Stimulated activated CD8-positive, alpha-beta memory T cell treated with anti-CD3 and anti-CD28 coated beads, Interleukin-15, amount 100 ng/mL, for 4 hours (primary cell): ENCODE results near the gene PDE3A.

ENCODE experiments used
- DNase-seq, 2 donors: peaks; one replicate each; pipeline ENCODE4 v3.0.0-alpha.2; 2020; ENCODE audit warnings: low read depth in 2 of 2

PDE3A gene

DNA sequence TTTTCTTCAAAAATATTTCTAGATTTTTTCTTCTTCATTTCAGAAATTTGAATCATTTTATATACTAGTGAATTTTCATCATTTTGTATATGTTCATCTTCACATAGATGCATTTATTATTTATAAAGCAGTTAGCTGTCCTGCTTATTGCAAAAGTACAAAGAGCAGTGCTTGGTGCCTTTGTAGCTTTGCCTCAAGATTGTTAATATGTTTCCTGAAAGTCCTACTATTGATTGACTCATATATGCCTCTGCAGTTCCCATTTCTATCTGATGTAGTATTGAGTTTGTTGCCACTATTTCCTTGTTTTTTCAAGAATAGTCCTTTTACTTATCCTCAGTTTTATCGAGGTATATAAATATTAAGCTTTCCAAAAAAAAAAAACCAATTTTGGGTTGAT lies 89.7 kb downstream of the PDE3A start:
- DNase-seq: no peak

DNA sequence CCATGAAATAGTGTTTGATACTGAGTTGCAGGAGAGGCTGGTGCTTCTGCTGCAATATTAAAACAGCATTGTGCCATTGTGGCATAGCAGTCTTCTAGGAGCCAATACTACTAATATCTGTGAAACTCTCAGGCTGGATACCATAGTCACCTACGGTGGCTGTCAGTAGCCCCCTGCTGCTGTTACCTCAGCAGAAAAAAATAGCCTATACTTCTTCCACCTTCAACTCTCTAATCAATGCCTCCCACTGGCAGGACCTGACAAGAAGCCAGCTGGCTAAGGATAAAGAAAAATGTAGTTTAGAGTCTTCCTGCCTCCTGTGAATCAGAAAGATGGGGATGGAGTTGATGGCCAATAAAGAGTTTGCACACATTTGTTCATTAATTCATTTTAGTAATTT lies 91.6 kb downstream of the PDE3A start:
- no peak for DNase-seq

DNA sequence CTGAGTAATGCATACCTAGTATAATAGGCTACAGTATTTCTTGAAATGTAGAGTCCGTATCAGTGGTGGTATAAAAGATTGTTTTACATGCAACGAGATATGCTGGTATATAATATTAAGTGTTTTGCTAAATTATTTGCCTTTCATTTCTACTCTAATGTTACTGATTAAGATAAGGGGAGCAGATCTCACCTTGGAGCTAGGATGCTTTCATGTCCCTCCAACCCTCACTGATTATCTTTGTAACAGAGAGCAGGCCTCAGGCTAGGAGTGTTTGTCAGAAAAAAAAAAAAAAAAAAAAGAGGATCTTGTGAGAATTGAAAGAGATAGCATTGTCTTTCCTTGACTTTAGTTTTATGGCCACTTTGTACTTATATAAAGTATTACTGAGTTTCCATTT lies 92.6 kb downstream of the PDE3A start:
- no peak for DNase-seq

DNA sequence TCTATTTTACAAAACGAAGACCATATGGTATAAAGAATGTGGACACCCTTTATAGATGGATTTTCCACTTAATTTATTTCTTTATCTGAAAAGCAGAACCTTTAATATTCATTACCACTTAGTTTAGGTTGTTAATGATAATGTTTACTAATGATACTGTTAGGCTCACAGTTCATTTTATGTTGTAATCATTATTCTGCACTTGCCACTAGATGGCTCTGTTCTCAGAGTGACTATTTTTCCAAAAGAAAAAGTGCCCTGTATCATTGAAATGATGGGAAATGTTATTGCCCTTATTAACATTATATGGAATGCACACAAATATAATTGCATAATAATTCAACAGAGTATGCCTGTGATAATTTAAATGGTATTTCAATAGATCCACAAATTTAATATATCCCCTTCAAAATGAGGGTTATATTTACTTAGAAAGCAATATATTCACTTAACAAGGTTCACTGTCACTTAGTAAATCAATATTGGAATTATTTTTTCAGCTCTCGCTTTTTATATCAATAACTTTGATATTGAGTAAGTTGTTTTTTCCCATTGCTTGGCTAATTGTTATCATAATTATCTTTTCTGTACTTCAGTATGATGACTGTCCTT lies 95.7 kb downstream of the PDE3A start:
- DNase-seq: no peak

DNA sequence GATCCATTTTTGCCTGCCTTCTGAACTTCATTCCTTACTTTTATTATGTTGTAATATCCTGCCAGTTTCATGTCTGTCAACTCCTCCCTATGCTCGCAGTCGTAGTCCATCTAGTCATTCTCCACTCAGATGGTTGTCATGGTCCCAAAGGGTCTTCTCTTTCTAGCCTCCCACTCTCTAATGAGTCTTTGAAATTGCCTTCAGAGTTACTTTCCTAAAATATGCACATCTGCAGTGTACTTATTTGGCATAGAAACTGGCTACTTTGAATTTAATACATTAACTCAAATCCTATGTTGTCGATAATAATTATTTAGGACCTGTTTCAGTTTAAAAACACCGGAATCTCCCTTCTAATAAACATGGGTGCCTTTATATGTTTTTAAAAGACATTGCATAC lies 101.0 kb downstream of the PDE3A start:
- no peak for DNase-seq

DNA sequence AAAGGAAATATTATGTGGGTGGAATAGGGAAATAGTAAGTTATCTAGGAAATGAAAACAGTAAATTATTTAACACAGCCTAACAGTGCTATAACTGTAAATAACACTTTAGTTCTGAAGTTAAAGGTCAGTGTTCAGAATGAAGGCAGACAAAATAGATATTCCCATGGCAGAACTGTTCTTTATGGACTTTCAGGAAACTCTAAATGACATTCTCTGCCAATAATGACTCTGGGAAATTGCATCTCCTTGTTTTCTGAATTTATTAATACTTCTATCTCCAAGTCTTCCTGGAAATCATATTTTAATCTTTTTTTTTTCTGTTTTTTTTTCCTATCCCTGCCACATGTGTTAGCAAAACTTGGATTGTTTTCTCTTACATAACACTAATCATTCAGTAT lies 101.4 kb downstream of the PDE3A start:
- DNase-seq: no peak

DNA sequence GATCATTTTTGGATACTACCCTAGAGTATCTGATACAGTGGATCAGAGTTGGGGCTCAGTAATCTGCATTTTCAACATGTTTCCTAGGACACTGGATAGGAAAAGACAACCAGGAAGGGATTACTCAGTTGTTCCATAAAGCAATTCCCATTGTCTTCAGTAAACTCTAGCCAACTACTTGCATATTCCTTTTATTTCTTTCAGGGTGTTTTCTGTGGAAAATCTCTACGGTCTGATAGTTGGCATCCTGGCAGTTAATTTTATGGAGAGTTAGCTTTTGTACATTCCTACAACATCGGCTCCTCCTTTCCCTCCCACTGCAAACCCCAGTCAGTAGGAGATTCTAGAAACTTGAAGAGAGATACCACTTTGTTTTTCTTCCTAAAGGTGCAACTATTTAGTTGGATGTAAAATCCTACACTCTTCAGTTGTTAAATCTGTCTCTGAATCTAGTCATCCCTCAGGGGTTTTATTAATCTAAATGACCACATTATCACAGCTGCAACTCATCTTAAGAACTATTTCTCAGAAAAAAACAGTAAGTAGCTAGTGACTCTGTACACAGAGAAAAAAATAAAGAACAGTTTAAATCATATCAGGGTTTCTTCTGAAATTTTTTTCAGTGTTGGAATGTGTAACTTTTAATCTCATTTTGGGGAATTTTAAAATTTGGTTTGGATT lies 103.9 kb downstream of the PDE3A start:
- DNase-seq: no peak

DNA sequence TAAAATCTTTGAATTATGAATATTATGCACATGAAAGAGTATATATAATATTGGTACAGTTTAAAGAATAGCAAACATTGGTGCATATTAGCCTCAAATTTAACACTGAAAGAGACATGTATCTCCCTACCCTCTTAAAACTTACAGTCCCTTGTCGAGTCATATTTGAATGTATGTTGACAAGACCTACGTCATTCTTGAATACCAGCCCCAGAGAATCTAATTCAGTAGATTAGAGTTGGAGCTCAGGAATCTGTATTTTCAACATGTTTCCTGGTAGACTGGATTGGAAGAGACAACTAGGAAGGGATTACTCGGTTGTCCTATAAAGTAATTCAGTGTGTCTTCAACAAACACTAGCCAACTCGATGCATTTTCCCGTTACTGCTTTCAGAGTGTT lies 104.8 kb downstream of the PDE3A start:
- DNase-seq: no peak

DNA sequence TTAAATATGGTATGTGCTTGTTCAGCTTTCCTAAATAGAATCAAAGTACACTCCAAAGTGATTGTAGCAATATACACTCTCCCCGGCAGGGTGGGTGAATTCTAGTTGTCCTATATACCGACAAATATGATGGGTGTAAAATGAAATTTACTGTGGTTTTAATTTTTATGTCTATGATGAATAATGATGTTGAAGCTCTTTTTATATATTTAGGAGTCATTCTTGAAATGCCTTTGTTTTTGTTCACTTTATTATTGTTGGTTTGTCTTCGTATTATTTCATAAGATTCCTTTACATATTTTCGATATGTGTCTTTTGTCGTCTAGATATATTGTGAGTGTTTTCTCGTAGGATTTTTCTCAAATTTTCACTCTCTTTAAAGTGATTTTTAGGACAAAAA lies 105.7 kb downstream of the PDE3A start:
- no peak for DNase-seq

DNA sequence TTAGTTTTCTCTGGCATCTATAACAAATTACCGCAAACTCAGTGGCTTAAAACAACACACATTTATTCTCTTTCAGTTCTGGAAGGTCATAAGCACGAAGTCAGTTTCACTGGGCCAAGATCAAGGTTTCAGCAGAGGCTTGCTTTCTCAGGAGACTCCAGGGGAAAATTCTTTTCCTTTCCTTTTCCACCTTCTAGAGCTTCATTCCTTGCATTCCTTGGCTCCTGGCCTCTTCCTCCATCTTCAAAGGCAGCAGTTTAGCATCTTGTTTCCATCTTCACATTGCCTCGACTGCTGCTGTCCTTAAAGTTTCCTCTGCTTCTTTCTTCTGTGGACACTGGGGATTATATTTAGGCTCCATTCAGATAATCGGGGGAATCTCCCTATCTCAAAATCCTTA lies 106.1 kb downstream of the PDE3A start:
- DNase-seq: no peak

DNA sequence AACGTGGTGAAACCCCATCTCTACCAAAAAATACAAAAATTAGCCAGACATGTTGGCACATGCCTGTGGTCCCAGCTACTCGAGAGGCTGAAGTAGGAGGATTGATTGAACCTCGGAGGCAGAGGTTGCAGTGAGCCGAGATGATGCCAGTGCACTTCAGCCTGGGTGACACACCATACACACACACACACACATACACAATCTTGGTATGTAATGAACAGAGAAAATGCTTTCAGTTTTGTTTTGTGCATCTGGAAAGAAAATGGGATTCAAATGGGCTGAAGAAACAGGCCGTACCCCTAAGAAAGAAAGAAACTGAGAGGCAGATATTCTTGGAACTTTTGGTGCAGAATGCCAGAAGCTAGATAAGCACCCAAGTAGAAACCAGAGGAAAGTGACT lies 107.2 kb downstream of the PDE3A start:
- DNase-seq: no peak

DNA sequence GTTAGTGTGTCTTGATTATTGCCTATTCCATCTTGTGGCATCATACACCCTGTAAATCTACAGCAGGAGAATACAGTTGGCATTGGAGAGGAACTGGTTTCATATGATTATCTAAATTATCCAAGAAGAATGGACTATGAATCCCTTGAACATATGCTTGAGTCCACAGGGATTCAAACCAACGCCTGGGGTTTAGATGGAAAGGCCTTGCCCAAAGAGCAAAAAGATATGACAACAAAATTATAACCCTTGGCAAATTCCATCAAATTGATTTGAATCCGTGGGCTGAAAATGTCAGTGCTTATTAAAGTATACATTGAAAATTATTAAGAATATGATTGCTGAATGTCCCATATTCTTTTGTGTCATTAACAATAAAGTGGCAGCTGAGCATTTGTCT lies 108.2 kb downstream of the PDE3A start:
- DNase-seq: no peak

DNA sequence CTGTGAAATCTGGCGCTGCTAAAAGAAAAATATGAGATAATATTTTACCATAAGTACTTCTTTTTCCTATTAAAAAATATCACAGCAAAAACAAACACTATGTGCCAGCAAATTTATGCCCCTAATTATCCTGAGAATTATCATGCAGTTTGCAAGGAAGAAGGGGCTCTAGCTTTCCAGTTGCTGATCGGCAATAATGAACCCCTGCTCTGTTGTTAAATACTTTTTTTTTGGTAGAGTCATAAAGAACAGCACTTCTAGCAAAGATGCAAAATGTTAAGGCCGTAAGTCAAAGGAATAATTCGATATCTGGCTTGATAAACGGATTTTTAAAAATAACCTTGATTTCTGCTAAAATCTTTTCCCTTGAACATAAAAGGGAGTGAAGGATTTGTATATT lies 108.9 kb downstream of the PDE3A start:
- DNase-seq: no peak

DNA sequence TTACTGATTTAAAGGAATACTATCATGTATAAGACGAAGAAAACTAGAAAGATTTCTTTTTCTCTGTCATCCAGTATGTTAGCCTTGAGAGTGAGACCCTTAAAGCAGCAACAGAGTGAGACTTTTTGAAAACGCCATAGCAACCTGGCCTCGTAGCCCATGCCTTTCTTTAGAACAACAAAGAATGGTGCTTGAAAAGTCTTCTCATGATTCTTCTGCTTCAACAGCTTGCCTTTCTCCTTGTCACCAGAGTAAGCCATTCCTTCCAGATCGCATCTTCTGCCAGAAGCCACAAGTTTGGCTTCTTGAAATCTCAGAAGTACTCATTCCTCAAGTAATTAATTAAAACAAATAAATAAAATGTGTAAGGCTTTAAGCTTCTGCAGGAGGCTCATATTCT lies 109.3 kb downstream of the PDE3A start:
- no peak for DNase-seq

DNA sequence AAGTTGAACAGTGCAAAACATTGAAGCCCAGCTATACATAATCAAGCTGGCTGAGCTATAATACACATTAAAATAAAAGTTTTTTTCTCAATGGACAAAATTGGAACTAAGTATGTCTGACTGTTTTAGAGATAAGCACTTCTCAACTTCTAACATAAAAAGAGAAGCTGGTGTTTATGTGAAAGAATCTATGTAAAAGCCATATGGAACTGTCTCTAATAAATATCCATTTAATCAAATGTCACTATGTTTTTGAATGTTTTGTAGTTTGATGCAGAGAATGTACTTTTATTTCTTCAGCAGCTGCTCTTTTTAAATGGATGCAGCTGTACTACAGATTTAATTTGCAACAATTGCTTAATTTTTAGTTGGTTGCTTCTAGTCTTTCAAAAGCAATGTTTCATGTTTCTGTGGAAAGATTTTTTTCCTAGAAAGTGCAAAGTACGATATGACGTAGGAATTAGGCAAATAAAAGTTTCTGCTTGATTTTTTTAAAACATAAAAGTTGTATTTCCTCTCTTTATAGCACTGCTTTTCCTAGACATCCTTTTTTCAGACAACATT lies 114.2 kb downstream of the PDE3A start:
- DNase-seq: no peak

DNA sequence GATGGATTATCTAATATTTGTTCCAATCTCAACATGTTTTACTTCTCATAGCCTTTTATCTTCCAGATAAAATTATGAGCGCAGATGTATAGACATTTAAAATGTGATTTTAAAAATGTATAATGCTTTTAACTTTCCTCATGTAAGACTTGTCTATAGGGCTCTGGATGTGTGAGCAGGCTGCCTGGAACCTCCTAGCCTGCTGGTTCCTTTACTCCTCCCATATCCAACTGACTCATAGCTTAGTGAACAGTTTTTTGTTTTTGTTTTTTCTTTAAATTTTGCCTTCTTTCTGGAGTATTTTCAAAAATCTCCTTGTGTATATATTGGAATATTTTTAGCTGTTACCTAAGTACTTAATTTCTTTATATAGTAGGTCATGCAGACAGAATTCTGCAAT lies 115.4 kb downstream of the PDE3A start:
- DNase-seq: no peak

DNA sequence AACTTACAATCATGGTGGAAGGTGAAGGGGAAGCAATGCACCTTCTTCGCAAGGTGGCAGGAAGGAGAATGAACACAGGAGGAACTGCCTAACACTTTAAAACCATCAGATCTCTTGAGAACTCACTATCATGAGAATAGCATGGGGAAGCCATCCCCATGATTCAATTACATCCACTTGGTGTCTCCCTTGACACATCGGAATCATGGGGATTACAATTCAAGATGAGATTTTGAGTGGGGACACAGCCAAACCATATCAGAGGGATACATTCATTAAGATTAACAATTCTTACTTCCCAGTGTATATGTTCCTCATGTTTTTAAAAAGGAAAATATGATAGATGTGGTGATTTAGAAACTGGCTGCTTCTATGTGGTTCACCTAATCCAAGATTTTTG lies 117.9 kb downstream of the PDE3A start:
- DNase-seq: no peak

DNA sequence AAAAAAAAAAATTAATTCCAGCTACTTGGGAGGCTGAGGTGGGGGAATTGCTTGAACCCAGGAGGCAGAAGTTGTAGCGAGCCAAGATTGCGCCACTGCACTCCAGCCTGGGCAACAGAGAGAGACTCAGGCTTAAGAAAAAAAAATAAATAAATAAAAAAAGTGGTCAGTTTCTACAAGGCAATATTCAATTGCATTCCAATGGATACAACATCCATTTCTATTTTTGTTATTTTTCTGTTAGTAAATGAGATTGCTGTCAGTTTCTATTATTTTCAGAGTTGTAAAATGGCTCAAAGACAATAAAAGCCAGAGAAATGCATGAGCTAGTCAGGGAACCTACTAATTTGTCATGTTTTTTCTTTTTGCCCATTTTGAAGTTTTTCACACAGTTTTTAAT lies 119.2 kb downstream of the PDE3A start:
- DNase-seq: no peak

DNA sequence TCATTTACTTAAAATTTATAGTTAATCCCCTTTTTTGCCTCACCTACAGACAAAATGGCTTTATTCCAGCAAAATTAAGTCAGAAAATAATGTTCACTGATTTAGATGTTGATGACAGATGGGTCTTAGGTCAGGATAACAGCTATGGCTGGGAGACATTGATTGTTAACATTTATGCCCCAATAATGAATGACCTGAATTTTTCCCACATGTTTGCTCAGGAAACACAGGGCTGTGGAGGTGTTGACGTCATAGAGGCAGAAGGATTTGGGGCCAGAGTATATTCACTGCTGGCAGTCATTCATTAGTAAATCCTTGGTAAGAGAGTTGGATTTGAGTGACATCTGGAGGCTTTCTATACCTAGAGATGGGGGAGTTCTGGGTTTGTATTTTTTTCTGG lies 121.3 kb downstream of the PDE3A start:
- DNase-seq: no peak

DNA sequence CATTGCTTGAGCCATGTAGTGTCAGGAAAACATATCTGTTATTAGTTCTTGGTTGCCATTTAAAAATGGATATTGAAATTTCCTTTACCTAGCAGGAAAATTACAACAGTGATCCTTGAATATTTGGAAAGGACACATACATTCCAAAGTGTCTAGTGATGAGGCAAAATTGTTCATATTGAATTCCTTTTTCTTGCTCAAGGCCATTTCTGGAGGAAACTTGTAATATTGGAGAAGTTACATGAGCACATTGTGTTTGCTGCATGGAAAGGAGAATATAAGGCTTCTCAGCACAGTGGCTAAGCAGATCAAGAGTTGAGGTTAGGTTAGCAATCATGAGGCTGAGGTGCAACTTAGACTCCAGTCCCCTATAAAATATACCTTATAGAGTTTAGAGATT lies 121.9 kb downstream of the PDE3A start:
- DNase-seq: no peak

DNA sequence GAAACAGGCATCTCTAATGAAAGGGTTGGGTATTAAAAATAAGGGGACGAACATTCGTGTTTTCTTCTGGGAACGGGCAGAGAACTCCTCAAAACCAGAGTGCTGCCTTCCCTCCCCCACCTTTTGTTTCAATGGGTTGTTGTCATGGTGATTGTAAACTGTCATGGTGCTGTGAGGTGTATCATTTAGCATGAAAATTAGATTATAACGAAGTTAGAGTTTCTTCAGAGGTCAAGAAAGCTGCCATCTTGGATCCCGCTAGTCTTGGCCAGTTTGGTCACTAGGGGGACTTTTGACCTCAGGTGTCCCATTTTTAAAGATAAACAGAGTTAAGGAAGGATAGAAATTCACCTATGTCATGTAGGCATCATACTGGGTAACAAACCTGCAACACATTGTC lies 123.0 kb downstream of the PDE3A start:
- no peak for DNase-seq

DNA sequence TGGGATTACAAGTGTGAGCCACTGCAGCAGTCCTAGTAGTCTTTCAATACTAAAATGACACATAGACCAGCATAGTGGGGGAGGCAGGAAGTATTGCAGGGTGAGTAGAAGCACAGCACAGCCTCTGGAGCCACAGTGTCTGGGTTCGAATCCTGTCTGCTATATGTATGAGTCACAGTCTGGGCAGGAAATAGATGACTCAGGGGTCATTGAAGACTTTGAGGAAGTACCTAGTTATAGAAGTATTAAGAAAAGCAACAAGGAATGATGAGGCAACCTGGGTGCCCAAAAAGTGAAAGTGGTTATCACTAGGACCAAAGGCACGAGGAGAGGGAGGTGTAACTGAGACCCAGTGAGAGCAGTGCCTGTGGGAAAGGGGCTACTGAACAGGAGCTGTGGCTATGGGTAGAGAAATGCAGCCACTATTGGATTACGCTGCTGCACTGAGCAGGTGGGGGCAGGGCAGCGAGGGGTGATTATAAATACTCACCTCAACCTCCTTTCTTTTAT lies 124.0 kb downstream of the PDE3A start:
- no peak for DNase-seq

DNA sequence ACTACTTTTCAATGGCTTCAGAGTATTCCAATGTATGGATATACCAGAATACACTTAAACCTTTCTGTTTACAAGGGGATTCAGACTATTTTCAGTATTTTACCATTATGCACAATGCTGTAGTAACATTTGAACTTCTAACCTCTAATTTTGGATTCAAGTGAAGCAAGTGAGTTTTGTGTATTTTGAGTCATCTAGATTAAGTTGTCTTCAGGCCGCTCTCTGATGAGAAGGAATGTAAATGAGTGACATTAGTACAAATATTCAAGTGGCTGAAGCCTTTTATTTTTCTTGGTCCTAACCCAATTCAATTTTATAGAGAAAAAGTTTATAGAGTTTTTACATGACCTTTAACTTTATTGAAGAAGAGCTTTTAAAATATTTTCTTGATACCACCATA lies 125.6 kb downstream of the PDE3A start:
- DNase-seq: no peak

DNA sequence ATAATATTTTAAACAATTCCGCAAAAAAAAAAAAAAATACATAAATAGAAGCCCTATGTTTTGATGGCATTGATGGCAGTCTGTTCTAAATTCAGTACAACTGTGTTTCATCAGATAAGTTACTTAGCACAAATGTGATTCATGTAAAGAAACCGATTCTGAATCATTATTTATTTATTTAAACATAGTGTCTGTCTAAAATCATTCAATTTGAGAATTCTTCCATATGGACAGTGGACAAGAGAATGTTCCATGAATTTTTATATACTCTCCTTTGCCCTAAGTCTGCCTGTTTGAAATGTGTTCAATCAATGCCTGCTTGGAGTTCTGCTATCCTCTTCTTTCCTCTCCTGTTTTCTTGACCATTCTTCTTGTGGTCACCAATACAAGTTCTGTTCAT lies 126.5 kb downstream of the PDE3A start:
- DNase-seq: no peak
